ENCODE results near the gene SDK2. TPM values are rescaled to one million over a fixed set of nuclear protein-coding genes. Genes with fewer than 3 reads are reported as not detected.
"Not testable (repeated sequence)": the region's sequence is repeated elsewhere in the genome, so short reads cannot be mapped to it uniquely, and the experiment has no call there.

The SDK2 gene
- total RNA-seq, 4 donors from 2014 or later: 0.18 to 3.3 (median 1.2) TPM

DNA sequence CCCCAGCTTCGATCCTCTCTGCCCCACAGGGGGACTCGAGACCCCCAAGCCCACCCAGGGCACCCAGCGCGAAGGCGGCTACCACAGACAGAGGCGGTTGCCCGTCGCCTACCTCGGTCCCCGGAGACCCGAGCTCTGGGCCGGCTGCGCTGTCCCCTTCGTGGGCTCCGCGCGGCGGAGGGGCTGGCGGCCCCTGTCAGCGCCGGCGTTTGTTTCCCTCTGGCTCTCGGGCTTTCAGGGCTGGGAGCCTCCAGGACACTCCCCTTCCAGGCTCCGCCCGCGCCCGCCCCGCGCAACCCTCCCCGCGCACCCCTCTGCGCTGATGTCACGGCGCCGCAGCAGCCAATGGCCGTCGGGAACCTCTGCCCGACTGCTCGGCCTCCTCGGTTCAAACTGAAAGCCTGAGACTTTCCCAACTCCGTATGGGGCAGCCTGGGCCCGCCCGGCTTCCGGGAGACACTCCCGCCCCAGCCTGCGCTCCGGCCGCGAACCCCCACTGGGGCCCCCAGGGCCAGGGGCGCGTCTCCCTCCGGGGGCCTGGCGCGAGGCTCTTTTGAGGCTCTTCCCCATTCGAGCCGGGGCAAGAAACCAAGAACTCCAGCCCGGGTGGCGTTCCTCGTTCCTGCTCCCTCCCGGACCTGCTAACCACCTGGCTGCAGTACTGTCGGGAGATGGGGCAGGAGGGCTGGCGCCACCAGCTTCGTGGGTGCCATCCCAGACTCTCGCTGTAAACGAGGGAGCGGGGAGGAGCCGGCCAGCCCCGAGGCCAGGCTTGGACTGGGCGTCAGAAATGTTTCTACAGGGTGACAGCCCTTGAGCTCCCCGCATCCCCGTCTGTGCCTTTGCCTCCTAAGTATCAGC is 332.2 kb downstream of the SDK2 start, which contains the start of gene CDC42EP4:
CDC42EP4 (minus strand) TSS at position 221 of the 861 bp plus-strand sequence. CDS start 25,501 bp downstream, outside the sequence.
- peak; percentile 98 to 99 for TF ChIP-seq POLR2A (IDR thresholded peaks at IDR 0.05)
- TF ChIP-seq, protein P1, sequence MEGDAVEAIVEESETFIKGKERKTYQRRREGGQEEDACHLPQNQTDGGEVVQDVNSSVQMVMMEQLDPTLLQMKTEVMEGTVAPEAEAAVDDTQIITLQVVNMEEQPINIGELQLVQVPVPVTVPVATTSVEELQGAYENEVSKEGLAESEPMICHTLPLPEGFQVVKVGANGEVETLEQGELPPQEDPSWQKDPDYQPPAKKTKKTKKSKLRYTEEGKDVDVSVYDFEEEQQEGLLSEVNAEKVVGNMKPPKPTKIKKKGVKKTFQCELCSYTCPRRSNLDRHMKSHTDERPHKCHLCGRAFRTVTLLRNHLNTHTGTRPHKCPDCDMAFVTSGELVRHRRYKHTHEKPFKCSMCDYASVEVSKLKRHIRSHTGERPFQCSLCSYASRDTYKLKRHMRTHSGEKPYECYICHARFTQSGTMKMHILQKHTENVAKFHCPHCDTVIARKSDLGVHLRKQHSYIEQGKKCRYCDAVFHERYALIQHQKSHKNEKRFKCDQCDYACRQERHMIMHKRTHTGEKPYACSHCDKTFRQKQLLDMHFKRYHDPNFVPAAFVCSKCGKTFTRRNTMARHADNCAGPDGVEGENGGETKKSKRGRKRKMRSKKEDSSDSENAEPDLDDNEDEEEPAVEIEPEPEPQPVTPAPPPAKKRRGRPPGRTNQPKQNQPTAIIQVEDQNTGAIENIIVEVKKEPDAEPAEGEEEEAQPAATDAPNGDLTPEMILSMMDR (IDR thresholded peaks at IDR 0.05): peak in 1 of 6 experiments; percentile 6
- Histone ChIP-seq H3K4me3 (peak within 1 kb of the TSS; percentile 77 to 93 (median 86)), H3K36me3 (no peaks in the 10 kb centered on the region), H3K9me3 (no peaks in the 10 kb centered on the region), H3K27me3 (no peaks in the 10 kb centered on the region), H3K27ac (peak within 1 kb of the TSS; percentile 81 to 99 (median 98)), H3K4me1 (peaks cover 0 to 29% (median 6%) of the 10 kb centered on the region in 4 donors)
- peak; percentile 77 to 98 (median 97) for DNase-seq

DNA sequence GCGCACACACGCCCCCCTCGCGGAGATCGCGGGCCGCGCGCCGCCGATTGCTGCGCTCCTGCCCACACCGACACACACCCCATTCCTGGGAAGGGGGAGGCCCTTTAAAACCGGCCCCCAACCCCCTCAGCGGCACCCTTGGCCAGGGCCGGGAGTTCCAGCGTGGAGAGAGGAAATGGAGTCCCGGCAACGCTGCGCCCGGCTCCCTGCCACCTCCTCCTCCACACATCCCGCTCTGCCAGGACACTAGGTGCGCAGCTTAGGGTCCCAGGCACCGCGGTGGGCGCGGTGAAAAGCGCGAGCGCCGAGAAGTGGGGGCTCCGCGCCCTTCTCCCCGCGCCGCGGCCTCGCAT is 332.8 kb downstream of the SDK2 start:
- peak overlapping the region; percentile 81 to 99 (median 98) for H3K27ac ChIP-seq
- no peaks in the 10 kb centered on the region for H3K9me3 ChIP-seq
- H3K36me3 ChIP-seq: no peaks in the 10 kb centered on the region
- H3K4me3 ChIP-seq: peak overlapping the region; percentile 77 to 93 (median 86)
- H3K4me1 ChIP-seq: peaks cover under 1 to 30% (median 9%) of the 10 kb centered on the region in 4 donors
- DNase-seq: no peak
- H3K27me3 ChIP-seq: no peaks in the 10 kb centered on the region
- no peak for TF ChIP-seq POLR2A (IDR thresholded peaks at IDR 0.05)
- TF ChIP-seq, protein P1 (IDR thresholded peaks at IDR 0.05): no peak

DNA sequence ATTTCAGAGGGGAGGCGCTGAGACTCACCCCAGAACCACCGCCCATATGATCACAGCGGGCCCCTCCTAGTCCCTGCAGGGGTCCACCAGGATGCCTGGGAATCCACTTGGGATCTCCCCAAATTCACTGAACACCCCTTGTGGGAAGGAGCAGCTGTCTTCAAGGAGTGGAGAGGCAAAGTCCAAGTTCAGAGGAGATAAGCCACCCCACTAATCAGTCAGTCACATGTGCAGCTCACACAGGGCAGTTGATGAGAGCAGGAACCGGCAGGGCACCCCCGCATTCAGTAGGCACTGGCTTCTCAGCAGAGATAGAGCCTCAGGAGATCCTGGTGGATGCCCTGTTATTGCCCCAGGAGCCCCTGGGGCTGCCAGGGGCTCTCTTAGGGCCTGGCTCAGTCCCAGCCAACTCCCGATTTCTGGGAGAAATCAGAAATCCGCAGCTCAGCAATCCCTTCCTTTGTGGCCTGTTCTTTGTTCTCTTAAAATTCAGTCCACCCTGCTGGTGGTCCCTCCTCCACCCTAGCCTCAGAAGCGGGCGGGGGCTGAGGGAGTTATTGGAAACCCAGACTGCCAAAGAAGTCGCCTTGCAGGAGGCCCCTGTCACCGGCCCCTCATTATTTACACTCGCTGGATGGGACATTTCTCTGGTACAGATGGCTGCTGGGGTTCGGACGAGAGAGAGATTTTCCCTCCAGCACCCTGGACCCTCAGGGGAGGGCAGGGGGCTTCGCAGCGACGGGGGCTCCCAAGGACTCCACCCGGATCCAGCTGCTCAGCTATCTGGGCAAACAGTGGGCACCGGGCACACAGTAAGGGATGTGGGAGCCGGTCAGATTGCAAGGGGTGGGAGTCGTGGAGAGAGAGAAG is 334.3 kb downstream of the SDK2 start:
- peak in 2 of 3 donors; percentile 83 to 87 for DNase-seq
- no peaks in the 10 kb centered on the region for H3K27me3 ChIP-seq
- H3K4me3 ChIP-seq: peak overlapping the region; percentile 77 to 93 (median 86)
- H3K27ac ChIP-seq: peak overlapping the region; percentile 81 to 99 (median 98)
- TF ChIP-seq, protein P1 (IDR thresholded peaks at IDR 0.05): no peak
- peak; percentile 91 to 95 for TF ChIP-seq POLR2A (IDR thresholded peaks at IDR 0.05)
- peaks cover 9 to 45% (median 13%) of the 10 kb centered on the region in 4 donors for H3K4me1 ChIP-seq
- H3K36me3 ChIP-seq: no peaks in the 10 kb centered on the region
- H3K9me3 ChIP-seq: no peaks in the 10 kb centered on the region

DNA sequence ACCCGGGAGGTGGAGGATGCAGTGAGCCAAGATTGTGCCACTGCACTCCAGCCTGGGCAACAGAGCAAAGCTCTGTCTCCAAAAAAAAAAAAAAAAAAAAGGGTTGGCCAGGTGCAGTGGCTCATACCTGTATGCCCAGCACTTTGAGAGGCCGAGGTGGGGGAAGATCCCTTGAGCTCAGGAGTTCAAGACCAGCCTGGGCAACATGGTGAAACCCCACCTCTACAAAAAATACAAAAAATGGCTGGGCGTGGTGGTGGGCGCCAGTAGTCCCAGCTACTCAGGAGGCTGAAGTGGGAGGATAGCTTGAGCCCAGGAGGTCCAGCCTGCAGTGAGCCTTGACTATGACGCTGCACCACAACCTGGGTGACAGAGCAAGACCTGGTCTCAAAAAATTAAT is 335.3 kb downstream of the SDK2 start:
- not testable (repeated sequence) for H3K36me3 ChIP-seq, H3K9me3 ChIP-seq, H3K27me3 ChIP-seq, DNase-seq
- Histone ChIP-seq H3K4me3 (peak overlapping the region in 3 of 4 donors; percentile 83 to 93 (median 89)), H3K4me1 (peaks cover 9 to 55% (median 13%) of the 10 kb centered on the region in 4 donors), H3K27ac (peak overlapping the region; percentile 81 to 99 (median 98))

DNA sequence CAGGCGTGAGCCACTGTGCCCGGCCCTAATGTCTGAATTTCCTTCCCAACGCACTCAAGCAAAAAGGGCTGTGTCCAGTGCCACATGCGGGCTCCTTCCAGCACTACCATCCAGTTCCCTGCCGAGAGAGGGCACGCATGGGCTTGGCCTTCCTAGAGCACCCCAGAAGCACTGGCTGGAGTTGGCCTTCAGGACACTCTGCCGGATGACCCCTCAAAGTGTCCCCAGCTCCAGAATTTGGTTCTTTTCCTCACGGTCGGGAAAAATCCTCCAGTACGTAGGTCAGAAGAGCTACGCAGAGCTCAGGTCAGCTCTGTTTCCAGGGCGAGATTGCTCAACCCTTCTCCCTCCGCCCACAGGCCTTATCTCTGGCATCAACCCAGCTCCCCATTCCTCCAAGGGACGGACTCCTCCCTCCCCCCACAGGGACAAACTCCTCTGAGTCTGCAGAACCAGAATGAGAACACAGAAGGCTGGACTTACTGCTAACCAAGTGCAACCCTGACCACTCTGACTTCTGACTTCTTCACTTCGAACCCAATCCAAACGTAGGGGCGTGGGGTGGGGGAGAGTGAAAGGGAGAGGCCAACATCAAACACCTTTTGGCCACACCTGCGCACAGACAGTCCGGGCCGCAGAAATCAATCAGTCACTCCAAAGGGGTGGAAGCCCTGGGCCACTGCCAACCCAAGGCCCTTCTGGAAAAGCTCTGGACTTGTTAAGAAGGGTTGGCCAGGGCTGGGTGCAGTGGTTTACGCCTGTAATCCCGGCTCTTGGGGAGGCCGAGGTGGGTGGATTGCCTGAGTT is 336.0 kb downstream of the SDK2 start:
- peak; percentile 37 to 93 (median 91) for DNase-seq
- Histone ChIP-seq H3K9me3 (no peaks in the 10 kb centered on the region), H3K4me1 (peaks cover 9 to 59% (median 13%) of the 10 kb centered on the region in 4 donors), H3K27ac (peak overlapping the region; percentile 81 to 99 (median 98)), H3K4me3 (peak overlapping the region in 3 of 4 donors; percentile 3 to 93 (median 24)), H3K27me3 (no peaks in the 10 kb centered on the region), H3K36me3 (no peaks in the 10 kb centered on the region)
- peak; percentile 42 to 76 for TF ChIP-seq POLR2A (IDR thresholded peaks at IDR 0.05)
- TF ChIP-seq, protein P1 (IDR thresholded peaks at IDR 0.05): no peak

Data from Peyer's patch (tissue), 4 donors.